Thyroid gland (tissue), 4 donors: ENCODE measurements around the gene ZBTB25.

ENCODE experiments used
- POLR2A ChIP-seq, 2 donors: fragments of 450-650 bp; IDR thresholded peaks; one replicate each; pipeline ENCODE4 v1.6.1; 2017; ENCODE audit warnings: antibody characterized with exemption in 2 of 2, mild to moderate bottlenecking in 2 of 2, moderate library complexity in 1 of 2
- TF ChIP-seq, protein P1 (sequence below), 6 experiments: fragments of 200-600 bp in 3 of 6; fragments of 450-650 bp in 3 of 6; sonication (generic) in 3 of 6; IDR thresholded peaks; one replicate each; pipeline ENCODE4 v1.5.1; 2016 to 2019; ENCODE audit warnings: antibody characterized with exemption in 6 of 6, mild to moderate bottlenecking in 2 of 6, inconsistent platforms in 1 of 6, moderate library complexity in 1 of 6

DNA sequence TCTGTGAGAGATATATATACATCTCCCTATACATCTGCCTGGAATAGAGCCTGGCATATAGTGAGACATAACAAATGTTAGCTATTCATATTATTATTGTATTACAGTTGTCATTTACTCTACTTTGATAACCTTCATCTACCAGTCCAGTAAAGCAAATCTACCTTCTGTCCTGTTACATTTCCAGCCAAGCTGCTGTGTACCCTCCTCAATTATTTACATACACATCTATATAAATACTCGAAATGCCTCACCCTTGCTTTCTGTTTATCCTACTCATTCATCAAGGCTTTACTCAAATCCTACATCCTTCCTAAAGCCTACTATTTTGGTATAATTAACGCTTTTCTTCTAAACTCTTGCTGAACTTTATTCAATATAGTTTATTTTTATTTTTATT is 9.6 kb upstream of the ZBTB25 start:
- TF ChIP-seq, protein P1, sequence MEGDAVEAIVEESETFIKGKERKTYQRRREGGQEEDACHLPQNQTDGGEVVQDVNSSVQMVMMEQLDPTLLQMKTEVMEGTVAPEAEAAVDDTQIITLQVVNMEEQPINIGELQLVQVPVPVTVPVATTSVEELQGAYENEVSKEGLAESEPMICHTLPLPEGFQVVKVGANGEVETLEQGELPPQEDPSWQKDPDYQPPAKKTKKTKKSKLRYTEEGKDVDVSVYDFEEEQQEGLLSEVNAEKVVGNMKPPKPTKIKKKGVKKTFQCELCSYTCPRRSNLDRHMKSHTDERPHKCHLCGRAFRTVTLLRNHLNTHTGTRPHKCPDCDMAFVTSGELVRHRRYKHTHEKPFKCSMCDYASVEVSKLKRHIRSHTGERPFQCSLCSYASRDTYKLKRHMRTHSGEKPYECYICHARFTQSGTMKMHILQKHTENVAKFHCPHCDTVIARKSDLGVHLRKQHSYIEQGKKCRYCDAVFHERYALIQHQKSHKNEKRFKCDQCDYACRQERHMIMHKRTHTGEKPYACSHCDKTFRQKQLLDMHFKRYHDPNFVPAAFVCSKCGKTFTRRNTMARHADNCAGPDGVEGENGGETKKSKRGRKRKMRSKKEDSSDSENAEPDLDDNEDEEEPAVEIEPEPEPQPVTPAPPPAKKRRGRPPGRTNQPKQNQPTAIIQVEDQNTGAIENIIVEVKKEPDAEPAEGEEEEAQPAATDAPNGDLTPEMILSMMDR (IDR thresholded peaks at IDR 0.05), result no peak
- TF ChIP-seq POLR2A (IDR thresholded peaks at IDR 0.05), result no peak
